ENCODE data around the gene SLC25A21.

Gene SLC25A21

DNA sequence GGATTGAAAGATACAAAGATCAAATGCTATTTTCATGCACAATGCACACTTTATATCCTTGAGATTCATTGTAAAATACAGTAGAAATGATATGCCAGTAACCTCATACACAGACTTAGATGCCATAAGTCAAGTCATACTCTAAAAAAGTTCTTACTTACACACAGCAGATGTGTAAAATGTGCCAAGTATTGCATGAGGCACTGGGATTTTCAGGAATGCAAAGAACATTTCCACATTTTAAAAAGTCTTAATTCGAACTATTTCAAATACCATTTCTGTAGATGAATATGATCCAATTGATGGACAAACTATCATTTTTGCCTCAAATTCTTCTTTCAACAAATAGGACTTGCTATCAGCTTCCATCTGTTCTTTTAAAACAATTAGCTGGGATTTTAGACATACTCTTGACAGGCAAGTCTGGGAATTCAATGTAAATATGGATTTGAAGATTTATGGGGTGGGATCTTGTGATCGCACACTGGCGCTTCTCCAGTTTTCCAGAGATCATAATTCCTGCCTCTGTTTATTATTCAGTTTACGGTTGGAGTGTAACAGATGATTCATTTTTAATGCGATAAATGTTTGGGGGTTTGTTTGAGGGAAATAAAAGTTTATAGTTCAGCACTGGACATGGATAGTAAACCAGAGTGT is 326.9 kb downstream of the SLC25A21 start:
- no peak overlapping the region for H3K4me3 ChIP-seq (ENCODE audit: low read depth, low read length)
- in situ Hi-C loops (cut with HindIII; ENCODE audit: low sequenced_read_pairs): no loop called here
- TF ChIP-seq, protein P1, sequence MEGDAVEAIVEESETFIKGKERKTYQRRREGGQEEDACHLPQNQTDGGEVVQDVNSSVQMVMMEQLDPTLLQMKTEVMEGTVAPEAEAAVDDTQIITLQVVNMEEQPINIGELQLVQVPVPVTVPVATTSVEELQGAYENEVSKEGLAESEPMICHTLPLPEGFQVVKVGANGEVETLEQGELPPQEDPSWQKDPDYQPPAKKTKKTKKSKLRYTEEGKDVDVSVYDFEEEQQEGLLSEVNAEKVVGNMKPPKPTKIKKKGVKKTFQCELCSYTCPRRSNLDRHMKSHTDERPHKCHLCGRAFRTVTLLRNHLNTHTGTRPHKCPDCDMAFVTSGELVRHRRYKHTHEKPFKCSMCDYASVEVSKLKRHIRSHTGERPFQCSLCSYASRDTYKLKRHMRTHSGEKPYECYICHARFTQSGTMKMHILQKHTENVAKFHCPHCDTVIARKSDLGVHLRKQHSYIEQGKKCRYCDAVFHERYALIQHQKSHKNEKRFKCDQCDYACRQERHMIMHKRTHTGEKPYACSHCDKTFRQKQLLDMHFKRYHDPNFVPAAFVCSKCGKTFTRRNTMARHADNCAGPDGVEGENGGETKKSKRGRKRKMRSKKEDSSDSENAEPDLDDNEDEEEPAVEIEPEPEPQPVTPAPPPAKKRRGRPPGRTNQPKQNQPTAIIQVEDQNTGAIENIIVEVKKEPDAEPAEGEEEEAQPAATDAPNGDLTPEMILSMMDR (IDR thresholded peaks at IDR 0.05; ENCODE audit: low read depth, low read length): no peak
- no peak for DNase-seq (ENCODE audit: low read depth, low spot score)

DNA sequence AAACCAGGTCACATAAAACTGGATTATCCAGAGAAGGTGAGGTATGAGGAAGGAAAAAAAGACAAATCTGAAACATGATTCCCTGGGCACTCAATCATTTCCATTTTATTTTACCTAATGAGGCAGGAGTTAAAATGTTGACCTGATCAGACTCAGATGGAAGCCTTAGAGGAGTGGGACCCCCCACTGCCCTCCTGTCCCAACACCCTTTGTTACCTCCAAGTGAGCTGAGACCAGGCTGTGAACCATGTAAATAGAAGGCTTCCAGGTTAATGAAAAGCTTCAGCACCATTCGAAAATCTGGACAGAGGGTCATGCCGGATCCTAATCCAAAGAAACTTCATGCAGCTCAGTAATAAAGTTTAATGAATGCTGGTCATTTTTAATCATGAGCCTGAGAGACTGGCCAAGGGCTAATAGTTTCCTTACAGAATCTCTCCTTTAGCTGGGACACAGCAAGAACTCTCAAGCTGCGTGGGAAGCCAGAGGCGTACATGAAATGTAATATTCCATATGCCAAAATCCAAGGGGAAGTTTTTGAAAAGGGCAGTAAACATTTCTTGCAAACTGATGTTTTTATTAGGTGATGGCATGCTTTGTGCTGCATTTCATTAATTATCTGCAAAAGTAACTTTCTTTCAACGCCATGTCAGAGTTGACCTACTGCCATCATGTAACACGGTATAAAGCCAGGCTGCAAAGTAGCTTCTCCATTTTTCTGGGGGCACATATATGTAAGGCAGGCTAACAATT is 327.8 kb downstream of the SLC25A21 start:
- in situ Hi-C loops (cut with HindIII; ENCODE audit: low sequenced_read_pairs): no loop called here
- no peak for DNase-seq (ENCODE audit: low read depth, low spot score)
- H3K4me3 ChIP-seq (ENCODE audit: low read depth, low read length): no peak overlapping the region
- TF ChIP-seq, protein P1 (IDR thresholded peaks at IDR 0.05; ENCODE audit: low read depth, low read length): no peak

DNA sequence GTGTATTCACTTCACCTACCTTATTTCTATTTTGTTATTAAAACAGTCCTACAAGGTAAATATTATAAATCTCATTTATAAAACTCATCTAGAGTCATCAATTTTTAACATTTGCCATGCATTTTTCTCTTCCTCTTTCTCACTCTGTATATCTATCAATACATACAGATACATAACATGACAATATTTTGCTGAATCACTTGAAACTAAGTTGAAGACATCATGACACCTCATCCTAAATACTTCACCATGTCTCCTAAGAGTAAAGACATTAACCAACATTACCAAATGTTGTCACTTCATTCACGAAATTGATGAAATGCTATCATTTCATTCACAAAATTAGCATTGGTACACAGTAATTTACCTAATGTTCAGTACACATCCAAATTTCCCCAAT is 329.0 kb downstream of the SLC25A21 start:
- no peak overlapping the region for H3K4me3 ChIP-seq (ENCODE audit: low read depth, low read length)
- TF ChIP-seq, protein P1 (IDR thresholded peaks at IDR 0.05; ENCODE audit: low read depth, low read length): no peak
- no peak for DNase-seq (ENCODE audit: low read depth, low spot score)
- in situ Hi-C loops (cut with HindIII; ENCODE audit: low sequenced_read_pairs): no loop called here

DNA sequence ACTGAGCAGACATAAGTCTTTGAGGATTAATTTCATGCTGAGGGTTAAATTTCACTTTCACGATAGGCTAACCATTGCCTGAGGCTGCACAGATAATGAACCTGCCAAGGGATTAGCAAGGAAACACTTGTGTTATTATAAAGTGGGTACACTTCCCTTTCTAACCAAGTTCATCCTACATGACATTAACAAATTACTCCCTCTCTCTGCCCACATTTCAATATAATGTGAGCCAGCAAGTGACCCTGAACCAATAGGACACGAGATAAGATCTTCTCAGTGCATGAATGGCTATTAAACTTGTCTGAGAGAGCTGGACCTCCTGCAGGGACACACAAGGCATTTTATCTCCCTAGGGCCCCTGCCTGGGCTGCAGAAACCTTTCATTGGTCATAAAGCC is 337.3 kb downstream of the SLC25A21 start:
- DNase-seq (ENCODE audit: low read depth, low spot score): no peak
- TF ChIP-seq, protein P1 (IDR thresholded peaks at IDR 0.05; ENCODE audit: low read depth, low read length): no peak
- in situ Hi-C loops (cut with HindIII; ENCODE audit: low sequenced_read_pairs): no loop called here
- no peak overlapping the region for H3K4me3 ChIP-seq (ENCODE audit: low read depth, low read length)

DNA sequence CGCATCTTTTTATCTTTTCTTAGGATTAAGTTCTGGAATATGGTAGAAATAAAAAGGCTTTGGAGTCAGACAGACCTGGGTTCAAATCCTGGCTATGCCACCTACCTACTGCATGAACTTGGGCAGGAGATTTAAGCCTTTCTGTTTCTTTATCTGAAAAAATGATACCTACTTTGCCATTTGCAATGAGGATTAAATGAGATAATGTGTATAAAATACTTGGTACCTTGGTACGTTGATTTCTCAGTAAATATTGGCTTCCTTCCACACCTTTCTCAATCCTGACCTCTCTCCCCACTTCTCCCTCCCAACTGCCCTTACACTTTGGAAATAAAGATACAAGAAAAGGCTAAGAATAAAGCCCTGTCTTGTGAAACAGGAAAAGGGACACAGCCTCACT is 338.1 kb downstream of the SLC25A21 start:
- TF ChIP-seq, protein P1 (IDR thresholded peaks at IDR 0.05; ENCODE audit: low read depth, low read length): no peak
- DNase-seq (ENCODE audit: low read depth, low spot score): no peak
- in situ Hi-C loops (cut with HindIII; ENCODE audit: low sequenced_read_pairs): no loop called here
- no peak overlapping the region for H3K4me3 ChIP-seq (ENCODE audit: low read depth, low read length)

DNA sequence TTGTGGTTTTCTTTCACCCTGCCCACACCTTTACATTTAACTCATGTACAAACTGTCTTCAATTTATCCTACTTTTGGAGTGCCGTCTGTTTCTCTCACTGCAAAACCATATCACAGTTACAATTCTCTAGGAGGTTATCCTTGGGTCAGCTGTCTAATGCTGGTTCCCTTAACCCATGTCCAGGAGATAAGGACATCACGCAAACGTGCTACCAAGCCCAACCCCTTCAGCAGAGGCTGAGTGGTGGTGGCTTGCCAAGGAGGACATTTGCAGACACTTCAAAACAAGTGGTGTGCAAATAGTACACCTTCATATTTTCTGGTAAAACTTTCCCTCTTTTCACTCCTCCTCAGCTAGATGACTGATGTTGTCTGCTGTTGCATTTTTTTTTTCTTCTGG is 342.9 kb downstream of the SLC25A21 start:
- TF ChIP-seq, protein P1 (IDR thresholded peaks at IDR 0.05; ENCODE audit: low read depth, low read length): no peak
- no peak overlapping the region for H3K4me3 ChIP-seq (ENCODE audit: low read depth, low read length)
- in situ Hi-C loops (cut with HindIII; ENCODE audit: low sequenced_read_pairs): no loop called here
- no peak for DNase-seq (ENCODE audit: low read depth, low spot score)
